PFSK-1 (cell line): ENCODE data around the gene AP3B1.

Experiments
- FOXP2 ChIP-seq: optimal IDR thresholded peaks from 2 replicates; pipeline ENCODE3; 2011; ENCODE audit warnings: borderline replicate concordance, control low read depth, inconsistent platforms; ENCODE audit not compliant: insufficient read depth; ENCODE audit errors: extremely low read length, extremely low read depth
- POLR2AphosphoS5 ChIP-seq: IDR thresholded peaks from 2 replicates; pipeline ENCODE4 v1.6.1; 2012; ENCODE audit warnings: low read depth, mild to moderate bottlenecking, control low read depth, low read length, moderate library complexity
- REST ChIP-seq, 2 experiments: IDR thresholded peaks; 2 replicates each; pipeline versions ENCODE4 v1.6.1 to v1.8.0; 2011 to 2012; ENCODE audit warnings: low read depth in 2 of 2, low read length in 2 of 2, control low read depth in 1 of 2, inconsistent platforms in 1 of 2, mild to moderate bottlenecking in 1 of 2, moderate library complexity in 1 of 2; ENCODE audit not compliant: insufficient read depth in 1 of 2
- SIN3A ChIP-seq: IDR thresholded peaks from 2 replicates; pipeline ENCODE4 v1.6.1; 2012; ENCODE audit warnings: mild to moderate bottlenecking, low read length, moderate library complexity, borderline replicate concordance; ENCODE audit not compliant: insufficient read depth
- TAF1 ChIP-seq: IDR thresholded peaks from 2 replicates; pipeline ENCODE4 v1.6.1; 2012; ENCODE audit warnings: low read length, control low read depth, borderline replicate concordance; ENCODE audit not compliant: insufficient read depth

AP3B1 gene

GRCh38 chr5:78326930-78327329 is 32.4 kb upstream of the AP3B1 start:
- TF ChIP-seq FOXP2: no peak
- no peak for TF ChIP-seq POLR2AphosphoS5
- TF ChIP-seq REST (IDR thresholded peaks at IDR 0.05; ENCODE audit: insufficient read depth in 1 of 2, low read depth in 2 of 2, low read length in 2 of 2): no peak
- no peak for TF ChIP-seq TAF1
- TF ChIP-seq SIN3A: no peak

GRCh38 chr5:78323241-78323640 is 28.7 kb upstream of the AP3B1 start:
- TF ChIP-seq SIN3A (no peak), FOXP2 (no peak), TAF1 (no peak), REST (IDR thresholded peaks at IDR 0.05; ENCODE audit: insufficient read depth in 1 of 2, low read depth in 2 of 2, low read length in 2 of 2) (no peak)

DNA sequence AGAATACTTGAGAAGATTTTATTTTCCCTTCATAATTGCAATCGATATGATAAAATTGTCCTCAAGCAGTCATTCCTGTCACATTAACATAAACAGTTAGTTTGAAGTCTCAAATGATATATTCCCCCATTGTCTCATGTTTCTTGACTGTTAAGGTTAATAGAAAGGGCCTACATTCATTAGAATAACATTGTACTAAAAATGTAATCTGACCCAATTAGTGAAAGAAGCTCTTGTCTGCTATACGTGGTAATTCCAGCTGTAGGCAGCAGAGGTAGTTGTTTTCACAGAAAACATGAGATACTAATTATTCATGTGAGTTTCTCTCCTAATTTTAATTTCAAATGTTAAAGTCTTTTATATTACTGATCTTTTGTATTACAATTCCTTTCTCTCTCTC is 25.9 kb upstream of the AP3B1 start:
- TF ChIP-seq SIN3A (no peak), FOXP2 (no peak), TAF1 (no peak), REST (IDR thresholded peaks at IDR 0.05; ENCODE audit: insufficient read depth in 1 of 2, low read depth in 2 of 2, low read length in 2 of 2) (no peak), POLR2AphosphoS5 (no peak)

DNA sequence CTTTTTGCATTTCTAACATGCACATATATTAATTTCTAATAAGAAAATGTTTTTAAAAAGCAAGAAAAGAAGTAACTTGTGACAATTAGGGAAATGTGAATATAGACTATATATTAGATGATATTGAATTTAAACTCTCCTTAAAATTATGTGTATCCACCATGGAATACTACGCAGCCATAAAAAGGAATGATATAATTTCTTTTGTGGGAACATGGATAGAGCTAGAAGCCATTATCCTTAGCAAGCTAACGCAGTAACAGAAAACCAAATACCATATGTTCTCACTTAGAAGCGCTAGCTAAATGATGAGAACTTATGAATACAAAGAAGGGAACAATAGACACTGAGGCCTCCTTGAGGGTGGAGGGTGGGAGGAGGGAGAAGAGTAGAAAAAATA is 23.8 kb upstream of the AP3B1 start:
- no peak for TF ChIP-seq REST (IDR thresholded peaks at IDR 0.05; ENCODE audit: insufficient read depth in 1 of 2, low read depth in 2 of 2, low read length in 2 of 2)
- TF ChIP-seq POLR2AphosphoS5: no peak
- TF ChIP-seq SIN3A: no peak
- no peak for TF ChIP-seq FOXP2
- TF ChIP-seq TAF1: no peak

DNA sequence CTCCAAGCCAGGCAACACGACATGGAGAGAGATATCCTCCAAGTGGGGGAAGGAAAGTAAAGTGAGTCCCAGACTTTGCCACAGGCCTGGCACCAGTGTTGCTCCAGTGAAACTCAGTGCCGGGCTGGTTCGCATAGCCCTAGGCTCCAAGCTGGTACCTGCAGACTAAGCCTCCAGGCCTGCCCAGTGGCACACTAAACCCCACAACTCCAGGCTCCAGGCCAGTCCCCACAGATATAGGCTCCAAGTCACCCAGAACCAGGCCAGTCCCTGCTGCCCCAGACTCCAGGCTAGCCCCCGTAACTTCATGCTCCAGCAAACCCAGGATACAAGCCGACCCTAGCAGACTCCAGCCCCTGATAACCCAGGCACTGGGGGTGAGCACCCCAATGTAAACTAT is 23.0 kb upstream of the AP3B1 start:
- no peak for TF ChIP-seq REST (IDR thresholded peaks at IDR 0.05; ENCODE audit: insufficient read depth in 1 of 2, low read depth in 2 of 2, low read length in 2 of 2)
- TF ChIP-seq POLR2AphosphoS5: no peak
- no peak for TF ChIP-seq TAF1
- no peak for TF ChIP-seq FOXP2
- TF ChIP-seq SIN3A: no peak
